HG02610 (cell line): ENCODE results near the gene EEF1E1.

Experiments
- ATAC-seq: cut with Tn5 transposase; IDR thresholded peaks from one replicate; pipeline ENCODE4 v1.9.1; 2021; ENCODE audit warnings: mild to moderate bottlenecking, moderate library complexity; ENCODE audit not compliant: unreplicated experiment

Gene EEF1E1

GRCh38 chr6:8088886-8089285 is 13.5 kb downstream of the EEF1E1 start:
- ATAC-seq: no peak

- no peak for ATAC-seq
These were observed 14.2 kb downstream of the EEF1E1 start for GRCh38 chr6:8087870-8088754.

- no peak for ATAC-seq
These were observed 15.5 kb downstream of the EEF1E1 start for GRCh38 chr6:8086755-8087306.

- ATAC-seq: no peak
These were observed 17.3 kb downstream of the EEF1E1 start for GRCh38 chr6:8085053-8085511.

- no peak for ATAC-seq
These were observed 17.8 kb downstream of the EEF1E1 start for GRCh38 chr6:8084586-8084985.

- ATAC-seq: no peak
These were observed 19.1 kb downstream of the EEF1E1 start for GRCh38 chr6:8082954-8083858.

- ATAC-seq: no peak
These were observed 19.8 kb downstream of the EEF1E1 start for GRCh38 chr6:8082572-8082953.

- ATAC-seq: no peak
These were observed 21.8 kb downstream of the EEF1E1 start for GRCh38 chr6:8080362-8081151.

- ATAC-seq: no peak
These were observed 23.2 kb downstream of the EEF1E1 start for GRCh38 chr6:8079126-8079525.

GRCh38 chr6:8077991-8078390 is 24.4 kb downstream of the EEF1E1 start:
- ATAC-seq: no peak

- no peak for ATAC-seq
These were observed 26.6 kb downstream of the EEF1E1 start for GRCh38 chr6:8075704-8076103.

GRCh38 chr6:8075185-8075584 is 27.2 kb downstream of the EEF1E1 start:
- ATAC-seq: no peak

- ATAC-seq: no peak
These were observed 28.1 kb downstream of the EEF1E1 start for GRCh38 chr6:8074213-8074612.

GRCh38 chr6:8073758-8074157 is 28.6 kb downstream of the EEF1E1 start:
- no peak for ATAC-seq

- no peak for ATAC-seq
These were observed 31.6 kb downstream of the EEF1E1 start for GRCh38 chr6:8070718-8071117.

- ATAC-seq: no peak
These were observed 32.6 kb downstream of the EEF1E1 start for GRCh38 chr6:8069631-8070284.

- ATAC-seq: no peak
These were observed 33.2 kb downstream of the EEF1E1 start for GRCh38 chr6:8069151-8069550.

GRCh38 chr6:8066108-8066507 is 36.2 kb downstream of the EEF1E1 start:
- ATAC-seq: no peak

- peak; percentile 58 for ATAC-seq
These were observed 36.8 kb downstream of the EEF1E1 start for GRCh38 chr6:8065519-8065911.
